HG02981 (cell line): Measurements from ENCODE around the gene GALNT18.

Experiments
- ATAC-seq: cut with Tn5 transposase; IDR thresholded peaks from one replicate; pipeline ENCODE4 v1.9.1; 2021; ENCODE audit warnings: mild to moderate bottlenecking, moderate library complexity; ENCODE audit not compliant: unreplicated experiment

The GALNT18 gene

GRCh38 chr11:11501546-11502262 is 120.1 kb downstream of the GALNT18 start:
- ATAC-seq, result no peak

GRCh38 chr11:11500744-11501487 is 120.9 kb downstream of the GALNT18 start:
- ATAC-seq, result no peak

- no peak for ATAC-seq
Observed at GRCh38 chr11:11499300-11499699, 122.5 kb downstream of the GALNT18 start.

GRCh38 chr11:11498195-11498594 is 123.6 kb downstream of the GALNT18 start:
- ATAC-seq, result no peak

- no peak for ATAC-seq
Observed at GRCh38 chr11:11496879-11497278, 124.9 kb downstream of the GALNT18 start.

GRCh38 chr11:11494348-11494747 is 127.5 kb downstream of the GALNT18 start:
- ATAC-seq, result no peak

- ATAC-seq, result no peak
Observed at GRCh38 chr11:11493698-11494097, 128.1 kb downstream of the GALNT18 start.

GRCh38 chr11:11491589-11491988 is 130.2 kb downstream of the GALNT18 start:
- ATAC-seq, result no peak

GRCh38 chr11:11491014-11491413 is 130.8 kb downstream of the GALNT18 start:
- no peak for ATAC-seq

- ATAC-seq, result no peak
Observed at GRCh38 chr11:11486423-11486822, 135.4 kb downstream of the GALNT18 start.

- no peak for ATAC-seq
Observed at GRCh38 chr11:11486002-11486401, 135.8 kb downstream of the GALNT18 start.

GRCh38 chr11:11483627-11484026 is 138.2 kb downstream of the GALNT18 start:
- ATAC-seq, result no peak

GRCh38 chr11:11482730-11483129 is 139.1 kb downstream of the GALNT18 start:
- ATAC-seq, result no peak

- no peak for ATAC-seq
Observed at GRCh38 chr11:11481371-11481770, 140.4 kb downstream of the GALNT18 start.

GRCh38 chr11:11480971-11481370 is 140.8 kb downstream of the GALNT18 start:
- no peak for ATAC-seq

GRCh38 chr11:11478687-11479086 is 143.1 kb downstream of the GALNT18 start:
- no peak for ATAC-seq

GRCh38 chr11:11477695-11478420 is 143.9 kb downstream of the GALNT18 start:
- ATAC-seq, result no peak

- no peak for ATAC-seq
Observed at GRCh38 chr11:11476971-11477645, 144.7 kb downstream of the GALNT18 start.

- ATAC-seq, result no peak
Observed at GRCh38 chr11:11476499-11476898, 145.3 kb downstream of the GALNT18 start.

GRCh38 chr11:11472106-11472505 is 149.7 kb downstream of the GALNT18 start:
- no peak for ATAC-seq

GRCh38 chr11:11471201-11471600 is 150.6 kb downstream of the GALNT18 start:
- no peak for ATAC-seq
